C4-2B (cell line): ENCODE measurements around the gene SCN9A.

ENCODE experiments used
- ZFX ChIP-seq: fragments of 450-650 bp; IDR thresholded peaks from 2 replicates; pipeline ENCODE4 v1.6.1; 2017
- TF ChIP-seq, protein P1 (sequence below): fragments of 450-650 bp; conservative IDR thresholded peaks from 2 replicates; pipeline ENCODE4 v1.5.1; 2017; ENCODE audit warnings: mild to moderate bottlenecking

DNA sequence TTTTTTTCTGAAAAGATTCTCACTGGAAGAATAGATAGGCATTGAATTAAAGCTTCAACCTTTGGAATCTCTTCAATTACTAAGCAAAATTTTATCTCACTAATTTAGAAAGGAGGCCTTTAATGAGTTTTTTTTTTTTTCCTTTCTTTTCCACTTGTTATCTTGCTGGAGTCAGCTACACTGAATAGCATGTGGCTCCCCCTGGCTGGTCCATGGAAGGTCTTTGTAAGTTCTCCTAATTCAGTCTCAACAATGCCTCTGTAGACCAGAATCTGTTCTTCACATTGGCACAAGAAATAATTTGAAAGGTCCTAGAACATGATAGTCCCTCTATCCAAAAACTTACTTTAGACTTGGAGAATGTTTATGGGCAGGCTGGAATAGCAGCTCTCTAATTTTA, 223.7 kb downstream of the SCN9A start:
- TF ChIP-seq, protein P1, sequence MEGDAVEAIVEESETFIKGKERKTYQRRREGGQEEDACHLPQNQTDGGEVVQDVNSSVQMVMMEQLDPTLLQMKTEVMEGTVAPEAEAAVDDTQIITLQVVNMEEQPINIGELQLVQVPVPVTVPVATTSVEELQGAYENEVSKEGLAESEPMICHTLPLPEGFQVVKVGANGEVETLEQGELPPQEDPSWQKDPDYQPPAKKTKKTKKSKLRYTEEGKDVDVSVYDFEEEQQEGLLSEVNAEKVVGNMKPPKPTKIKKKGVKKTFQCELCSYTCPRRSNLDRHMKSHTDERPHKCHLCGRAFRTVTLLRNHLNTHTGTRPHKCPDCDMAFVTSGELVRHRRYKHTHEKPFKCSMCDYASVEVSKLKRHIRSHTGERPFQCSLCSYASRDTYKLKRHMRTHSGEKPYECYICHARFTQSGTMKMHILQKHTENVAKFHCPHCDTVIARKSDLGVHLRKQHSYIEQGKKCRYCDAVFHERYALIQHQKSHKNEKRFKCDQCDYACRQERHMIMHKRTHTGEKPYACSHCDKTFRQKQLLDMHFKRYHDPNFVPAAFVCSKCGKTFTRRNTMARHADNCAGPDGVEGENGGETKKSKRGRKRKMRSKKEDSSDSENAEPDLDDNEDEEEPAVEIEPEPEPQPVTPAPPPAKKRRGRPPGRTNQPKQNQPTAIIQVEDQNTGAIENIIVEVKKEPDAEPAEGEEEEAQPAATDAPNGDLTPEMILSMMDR: no peak
- no peak for TF ChIP-seq ZFX
